Limb (tissue), 2 donors: Measurements from ENCODE around the gene CHTOP.
"Not testable (repeated sequence)": the region's sequence is repeated elsewhere in the genome, so short reads cannot be mapped to it uniquely, and the experiment has no call there.

ENCODE experiments used
- DNase-seq, 2 donors: peaks; one replicate each; pipeline ENCODE4 v3.0.0-alpha.2; 2016; ENCODE audit errors: extremely low spot score in 2 of 2

The CHTOP gene

GRCh38 chr1:153633754-153634665 is at the start of gene CHTOP:
Gene CHTOP (plus strand): TSS chr1:153634066. CDS start chr1:153636589, 2,523 bp downstream.
- DNase-seq = peak; percentile 97 to 98

GRCh38 chr1:153585006-153585405 is 48.9 kb upstream of the CHTOP start:
- DNase-seq = no peak

- no peak for DNase-seq
These were observed 47.5 kb upstream of the CHTOP start for GRCh38 chr1:153586347-153586746.

- DNase-seq = no peak
These were observed 46.6 kb upstream of the CHTOP start for GRCh38 chr1:153587314-153587713.

GRCh38 chr1:153588033-153588432 is 45.8 kb upstream of the CHTOP start:
- DNase-seq = not testable (repeated sequence)

- DNase-seq = no peak
These were observed 45.4 kb upstream of the CHTOP start for GRCh38 chr1:153588482-153588881.

- no peak for DNase-seq
These were observed 41.1 kb upstream of the CHTOP start for GRCh38 chr1:153592748-153593147.

GRCh38 chr1:153597206-153597605 is 36.7 kb upstream of the CHTOP start:
- DNase-seq = no peak

- peak in 1 of 2 donors; percentile 22 for DNase-seq
These were observed 35.3 kb upstream of the CHTOP start for GRCh38 chr1:153598309-153599172.

- no peak for DNase-seq
These were observed 34.0 kb upstream of the CHTOP start for GRCh38 chr1:153599847-153600246.

- no peak for DNase-seq
These were observed 31.1 kb upstream of the CHTOP start for GRCh38 chr1:153602749-153603148.

GRCh38 chr1:153606194-153606593 is 27.7 kb upstream of the CHTOP start:
- no peak for DNase-seq

- no peak for DNase-seq
These were observed 26.5 kb upstream of the CHTOP start for GRCh38 chr1:153607381-153607780.

GRCh38 chr1:153608089-153608682 is 25.7 kb upstream of the CHTOP start:
- DNase-seq = no peak

GRCh38 chr1:153608742-153609584 is 24.9 kb upstream of the CHTOP start:
- no peak for DNase-seq

GRCh38 chr1:153609585-153609907 is 24.3 kb upstream of the CHTOP start:
- no peak for DNase-seq

- DNase-seq = no peak
These were observed 23.5 kb upstream of the CHTOP start for GRCh38 chr1:153610334-153610733.

- no peak for DNase-seq
These were observed 23.0 kb upstream of the CHTOP start for GRCh38 chr1:153610811-153611301.

GRCh38 chr1:153611356-153611755 is 22.5 kb upstream of the CHTOP start:
- no peak for DNase-seq

GRCh38 chr1:153612111-153612754 is 21.6 kb upstream of the CHTOP start:
- DNase-seq = no peak
